Stimulated activated CD4-positive, alpha-beta T cell treated with anti-CD3 and anti-CD28 coated beads, Interleukin-15, amount 100 ng/mL, for 48 hours (primary cell): ENCODE measurements around the gene ARHGEF37.

ENCODE experiments used
- DNase-seq, 2 donors: peaks; one replicate each; pipeline ENCODE4 v3.0.0-alpha.2; 2020; ENCODE audit warnings: low read depth in 2 of 2

The ARHGEF37 gene

DNA sequence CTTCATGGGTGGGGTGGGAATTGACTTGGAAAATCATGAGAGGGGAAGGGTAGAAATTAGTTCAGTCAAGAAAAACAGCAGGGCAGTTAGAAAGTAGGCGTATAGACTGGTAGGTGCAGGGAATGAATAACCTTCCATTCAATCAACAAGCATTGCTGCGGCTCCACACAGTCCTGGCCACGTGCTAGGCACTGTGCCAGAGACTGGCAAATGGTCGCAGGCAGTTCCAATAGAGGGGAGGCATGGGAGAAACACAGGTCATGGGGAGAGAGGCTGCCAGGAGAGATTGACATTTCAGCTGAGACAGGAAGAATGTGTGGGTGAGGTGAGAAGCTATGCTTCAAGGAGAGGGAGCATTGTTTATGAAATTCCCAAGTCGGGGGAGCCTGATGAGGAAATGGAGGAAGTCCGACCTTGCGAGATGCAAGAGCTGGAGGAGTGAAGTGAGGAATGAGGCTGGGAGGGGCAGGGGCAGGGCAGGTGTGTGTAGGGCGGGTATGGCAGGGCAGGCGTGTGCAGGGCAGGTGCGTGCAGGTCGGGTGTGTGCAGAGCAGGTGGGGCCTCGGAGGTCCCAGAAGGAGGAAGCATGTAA lies 94.4 kb downstream of the ARHGEF37 start:
- DNase-seq, result no peak

DNA sequence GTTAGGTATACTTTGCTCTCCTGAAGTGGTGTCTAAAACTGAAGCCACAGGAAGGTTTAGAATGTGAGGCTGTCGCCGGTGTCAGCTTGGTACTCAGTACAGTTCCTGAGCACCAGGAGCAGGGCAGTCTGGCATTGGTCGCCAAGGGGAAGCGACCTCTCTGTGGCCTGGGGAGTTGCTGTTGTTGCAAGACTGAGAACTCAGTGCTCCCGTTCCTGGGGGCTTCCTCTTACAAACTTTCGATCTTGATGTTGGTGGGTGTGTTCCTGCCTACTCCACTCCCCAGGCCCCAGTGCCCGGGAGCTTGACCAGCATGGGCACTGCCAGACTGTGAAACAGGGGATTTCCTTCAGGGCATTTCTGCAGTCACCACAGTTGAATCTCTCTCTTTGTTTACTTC lies 96.4 kb downstream of the ARHGEF37 start:
- DNase-seq, result no peak

DNA sequence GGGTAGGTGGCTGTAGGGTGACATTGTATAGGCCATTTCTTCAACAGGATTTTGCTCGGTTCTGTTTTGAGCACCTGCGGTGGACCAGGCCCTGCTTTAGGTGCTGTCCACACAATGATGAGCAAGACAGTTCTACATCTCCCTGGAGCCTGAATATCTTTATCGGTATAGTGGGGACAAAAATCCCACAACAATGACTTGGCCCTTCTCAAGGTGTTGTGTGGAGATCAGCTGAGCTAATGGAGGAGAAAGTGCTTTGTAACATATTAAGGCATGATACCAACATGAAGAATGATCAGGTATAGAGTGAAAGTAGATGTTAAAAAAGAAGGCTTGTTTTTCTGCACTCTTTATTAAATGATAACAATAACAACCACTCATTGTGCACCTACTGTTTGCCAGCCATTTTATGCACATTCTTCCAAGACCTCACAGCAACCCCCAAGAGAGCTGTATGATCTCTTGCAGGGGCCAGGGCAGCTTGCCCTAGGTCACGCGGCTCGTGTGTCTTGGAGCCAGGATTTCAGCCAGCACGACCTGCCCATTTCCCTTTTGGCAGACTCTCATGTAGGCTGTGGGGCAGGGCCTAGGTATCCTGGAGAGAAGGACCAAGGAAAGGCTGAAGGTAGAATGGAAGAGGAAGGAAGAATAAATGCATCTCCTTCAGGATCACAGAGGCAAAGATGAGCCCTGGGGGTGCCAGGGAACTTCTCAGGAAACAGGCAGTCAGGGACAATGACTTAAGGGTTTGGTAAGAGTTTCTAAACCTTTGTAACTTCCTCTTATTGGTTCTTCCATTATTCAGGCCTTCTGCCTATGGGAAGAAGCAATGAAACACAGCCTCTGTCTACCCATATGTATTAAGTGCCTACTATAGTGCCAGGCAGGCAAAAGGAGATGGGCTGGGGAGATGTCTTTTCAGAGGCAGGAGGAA lies 98.8 kb downstream of the ARHGEF37 start:
- DNase-seq, result no peak

DNA sequence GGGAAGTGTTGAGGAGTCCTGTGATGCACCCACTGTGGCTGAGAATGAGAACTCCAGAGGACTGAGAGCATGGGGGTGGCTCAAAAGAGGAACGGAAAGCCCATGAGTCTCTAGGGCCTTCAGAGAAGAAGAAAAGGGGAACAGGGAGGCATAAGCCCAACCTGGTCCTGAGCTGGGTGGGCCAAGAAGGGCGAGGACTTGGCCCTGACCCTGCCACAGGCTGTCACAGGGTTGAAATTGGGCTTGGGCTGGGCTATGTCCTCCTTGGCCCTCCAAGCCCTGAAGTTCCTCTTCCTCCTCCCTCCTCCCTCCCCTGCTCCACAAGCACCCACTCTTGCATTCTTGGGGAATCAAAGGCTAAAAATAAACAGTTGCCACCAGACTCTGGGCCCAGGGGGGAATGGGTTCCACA lies 99.5 kb downstream of the ARHGEF37 start:
- DNase-seq, result no peak

DNA sequence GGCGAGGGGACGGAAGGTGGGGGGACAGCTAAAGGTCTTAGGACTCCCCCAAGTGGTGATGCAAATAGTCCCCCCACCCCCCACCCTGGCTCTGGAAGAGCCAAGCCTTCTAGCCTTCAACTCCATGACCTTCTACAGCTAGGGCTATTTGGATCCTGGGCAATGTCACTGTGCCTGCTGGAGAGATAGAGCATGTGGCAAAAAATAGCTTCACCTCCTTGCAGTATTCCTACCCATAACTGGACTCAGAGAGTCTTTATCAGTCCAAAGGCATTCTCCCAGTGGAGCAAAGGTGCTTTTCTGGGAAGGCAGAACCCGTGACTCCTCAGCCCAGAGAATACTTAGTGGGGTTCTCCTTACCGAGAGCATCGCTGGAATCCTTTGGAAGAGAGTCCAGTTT lies 100.0 kb downstream of the ARHGEF37 start:
- DNase-seq, result no peak

DNA sequence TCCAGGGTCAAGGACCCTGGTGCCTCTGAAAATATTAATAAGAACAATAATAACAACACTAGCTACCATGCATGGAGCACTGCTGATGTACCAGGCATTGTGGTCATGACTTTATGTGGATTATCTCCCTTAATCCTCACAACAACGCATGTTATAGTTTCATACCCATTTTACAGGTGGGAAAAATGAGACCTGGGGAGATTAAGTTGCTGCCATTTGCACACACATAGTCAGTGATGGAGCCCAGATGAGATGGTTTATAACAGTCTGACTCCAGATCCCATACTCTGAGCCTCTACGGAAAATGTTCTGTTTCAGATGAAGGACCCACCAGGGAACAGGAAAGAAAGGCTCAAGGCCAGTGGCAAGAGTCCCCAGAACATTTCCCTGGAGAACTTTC lies 100.6 kb downstream of the ARHGEF37 start:
- no peak for DNase-seq

DNA sequence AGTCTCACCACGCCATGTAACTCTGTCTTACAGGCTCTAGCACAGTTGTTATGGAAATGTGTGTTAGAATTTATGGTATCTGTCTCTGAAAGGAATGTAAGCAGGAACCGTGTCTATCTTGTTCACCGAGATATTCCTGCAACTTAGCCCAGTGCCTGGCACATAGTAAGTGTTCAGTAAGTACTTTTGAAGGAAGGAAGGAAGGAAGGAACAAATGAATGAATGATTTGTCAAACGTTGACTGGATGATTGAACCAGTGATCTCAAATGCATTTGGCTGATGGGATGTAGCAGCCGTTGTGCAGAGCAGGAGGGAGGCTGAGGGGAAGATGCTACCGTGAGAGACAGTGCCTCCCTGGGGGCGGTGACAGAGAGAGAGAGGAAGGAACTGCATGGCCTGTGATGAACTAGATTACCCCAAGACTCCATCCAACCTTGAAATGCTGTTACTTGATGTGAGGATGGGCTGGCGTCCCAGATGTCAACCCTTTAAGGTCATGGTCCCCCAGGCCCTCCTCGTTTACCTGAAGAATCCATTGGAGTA lies 101.3 kb downstream of the ARHGEF37 start:
- DNase-seq, result no peak

DNA sequence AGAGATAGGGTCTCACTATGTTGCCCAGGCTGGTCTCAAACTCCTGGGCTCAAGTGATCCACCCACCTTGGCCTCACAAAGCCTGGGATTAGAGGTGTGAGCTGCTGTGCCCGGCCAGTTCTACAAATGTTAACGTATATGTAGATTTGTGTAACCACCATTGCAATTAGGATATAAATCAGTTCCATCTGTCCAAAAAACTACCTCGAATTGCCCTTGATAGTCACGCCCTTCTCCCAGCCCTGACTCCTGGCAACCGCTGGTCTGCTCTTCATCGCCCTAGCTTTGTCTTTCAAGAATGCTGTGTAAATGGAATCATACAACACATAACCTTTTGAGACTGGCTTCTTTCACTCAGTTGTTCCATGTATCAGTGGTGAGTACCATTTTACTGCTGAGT lies 102.7 kb downstream of the ARHGEF37 start:
- DNase-seq, result no peak

DNA sequence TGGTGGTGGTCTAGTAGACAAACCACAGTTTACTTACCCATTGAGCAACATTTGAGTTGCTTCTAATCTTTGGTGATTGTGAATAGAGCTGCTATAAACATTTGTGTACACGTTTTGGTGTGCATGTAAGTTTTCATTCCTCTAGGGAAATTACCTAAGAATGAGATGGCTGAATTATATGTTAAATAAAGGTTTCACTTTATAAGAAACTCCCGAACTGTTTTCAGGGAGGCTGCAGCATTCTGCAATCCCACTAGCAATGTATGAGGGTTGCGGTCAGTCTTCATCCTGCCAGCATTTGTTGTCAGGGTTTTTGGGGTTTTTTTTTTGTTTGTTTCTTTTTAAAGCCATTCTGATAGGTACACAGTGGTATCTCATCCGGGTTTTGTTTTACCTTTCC lies 103.1 kb downstream of the ARHGEF37 start:
- no peak for DNase-seq
